D721Med (cell line): Measurements from ENCODE around the gene KCTD16.

Source experiments
- DNase-seq: peaks from one replicate; pipeline ENCODE4 v3.0.0; 2011; ENCODE audit warnings: low spot score; ENCODE audit not compliant: insufficient read length
- FAIRE-seq: peaks from 2 replicates; lab custom pipeline; 2011; peaks lifted over from hg19 to GRCh38; lab: Jason Lieb, UNC
- CTCF ChIP-seq: IDR thresholded peaks from 2 replicates; pipeline ENCODE4 v1.5.1; 2012; ENCODE audit warnings: mild to moderate bottlenecking, control low read depth; ENCODE audit not compliant: insufficient read depth; ENCODE audit errors: missing control alignments

KCTD16 gene

GRCh38 chr5:144462577-144462976 is 291.9 kb downstream of the KCTD16 start:
- no peak for DNase-seq
- TF ChIP-seq CTCF = no peak
- no peak for FAIRE-seq

- no peak for TF ChIP-seq CTCF
- no peak for FAIRE-seq
- DNase-seq = no peak
These were observed 293.0 kb downstream of the KCTD16 start for GRCh38 chr5:144463481-144464223.

- DNase-seq (no peak), FAIRE-seq (no peak)
- no peak for TF ChIP-seq CTCF
These were observed 293.6 kb downstream of the KCTD16 start for GRCh38 chr5:144464306-144464705.

- DNase-seq = no peak
- no peak for TF ChIP-seq CTCF
- no peak for FAIRE-seq
These were observed 294.8 kb downstream of the KCTD16 start for GRCh38 chr5:144465441-144465840.

- DNase-seq = no peak
- TF ChIP-seq CTCF = peak; percentile 73
- FAIRE-seq = peak; percentile 29
These were observed 297.1 kb downstream of the KCTD16 start for GRCh38 chr5:144467792-144468191.

GRCh38 chr5:144468571-144468970 is 297.9 kb downstream of the KCTD16 start:
- no peak for DNase-seq
- FAIRE-seq = no peak

More at GRCh38 chr5:144468571-144468970, 297.9 kb downstream of the KCTD16 start:
- no peak for TF ChIP-seq CTCF
